HepG2 (cell line): ENCODE measurements around the gene MYL6B. TPM values are rescaled to one million over a fixed set of nuclear protein-coding genes. Genes with fewer than 3 reads are reported as not detected.

Experiments
- CEBPG ChIP-seq: IDR thresholded peaks from 2 replicates; pipeline ENCODE4 v1.6.1; 2016
- FOXO1 ChIP-seq: sonication (generic); formaldehyde crosslinking; IDR thresholded peaks from 2 replicates; pipeline ENCODE4 v1.4.0; 2020; ENCODE audit warnings: missing genetic modification reagents
- GFI1 ChIP-seq: sonication (generic); formaldehyde crosslinking; IDR thresholded peaks from 2 replicates; pipeline ENCODE4 v1.5.0; 2020; ENCODE audit warnings: missing genetic modification reagents, mild to moderate bottlenecking, borderline replicate concordance
- ISL2 ChIP-seq: sonication (generic); formaldehyde crosslinking; IDR thresholded peaks from 2 replicates; pipeline ENCODE4 v1.5.0; 2020; ENCODE audit warnings: missing genetic modification reagents
- NFE2 ChIP-seq: sonication (generic); formaldehyde crosslinking; IDR thresholded peaks from 2 replicates; pipeline ENCODE4 v1.4.0; 2020; ENCODE audit warnings: missing genetic modification reagents
- RCOR2 ChIP-seq: IDR thresholded peaks from 2 replicates; pipeline ENCODE4 v1.6.1; 2016; ENCODE audit warnings: missing biosample characterization, missing genetic modification reagents
- SIX1 ChIP-seq: sonication (generic); formaldehyde crosslinking; IDR thresholded peaks from 2 replicates; pipeline ENCODE4 v1.4.0; 2020; ENCODE audit warnings: missing genetic modification reagents, borderline replicate concordance
- ZBTB20 ChIP-seq: sonication (generic); formaldehyde crosslinking; IDR thresholded peaks from 2 replicates; pipeline ENCODE4 v1.8.1; 2023; ENCODE audit warnings: missing genetic modification reagents, low read depth, mild to moderate bottlenecking, borderline replicate concordance
- ZNF10 ChIP-seq: sonication (generic); formaldehyde crosslinking; IDR thresholded peaks from 2 replicates; pipeline ENCODE4 v1.4.0; 2020; ENCODE audit warnings: mild to moderate bottlenecking, low read depth, missing genetic modification reagents, borderline replicate concordance
- ZNF136 ChIP-seq: sonication (generic); formaldehyde crosslinking; IDR thresholded peaks from 2 replicates; pipeline ENCODE4 v1.8.1; 2022; ENCODE audit warnings: low read depth, mild to moderate bottlenecking, moderate library complexity, missing genetic modification reagents
- ZNF282 ChIP-seq: fragments of 450-650 bp; IDR thresholded peaks from 2 replicates; pipeline ENCODE4 v1.6.1; 2018; ENCODE audit not compliant: partially characterized antibody
- ZNF431 ChIP-seq: sonication (generic); formaldehyde crosslinking; IDR thresholded peaks from 2 replicates; pipeline ENCODE4 v1.9.0; 2022; ENCODE audit warnings: missing genetic modification reagents, low read depth, mild to moderate bottlenecking, borderline replicate concordance
- ZNF772 ChIP-seq: sonication (generic); formaldehyde crosslinking; IDR thresholded peaks from 2 replicates; pipeline ENCODE4 v1.5.0; 2020; ENCODE audit warnings: mild to moderate bottlenecking, missing genetic modification reagents
- ZNF792 ChIP-seq: IDR thresholded peaks from 2 replicates; pipeline ENCODE4 v1.6.1; 2016
- ZNF83 ChIP-seq: sonication (generic); formaldehyde crosslinking; IDR thresholded peaks from 2 replicates; pipeline ENCODE4 v1.4.0; 2020; ENCODE audit warnings: missing genetic modification reagents, mild to moderate bottlenecking, borderline replicate concordance
- polyA plus RNA-seq, 8 experiments: library from polyadenylated mRNA; depleted of rRNA in 3 of 8; stranded (reverse) in 7 of 8; unstranded in 1 of 8; fragments of >200 nt; fragmentation: Illumina TruSeq in 4 of 8; extraction: Trizol in 4 of 8; gene quantifications; 2 replicates each; pipeline versions ENCODE4 v1.2.1 to v1.2.3, GENCODE V29; 2011 to 2016; ENCODE audit warnings: low read depth in 4 of 8, missing spikeins in 1 of 8, mixed read lengths in 1 of 8; ENCODE audit not compliant: insufficient read depth in 1 of 8
- total RNA-seq, 5 experiments: library from RNA; depleted of rRNA; stranded (reverse); fragments of >200 nt; fragmentation: Illumina TruSeq; extraction: Trizol; gene quantifications; 2 replicates each; pipeline ENCODE4 v1.2.3, GENCODE V29; 2016; ENCODE audit warnings: low read depth in 1 of 5
- TF ChIP-seq, protein P1 (sequence below): sonication (generic); formaldehyde crosslinking; IDR thresholded peaks from 2 replicates; pipeline ENCODE4 v1.4.0; 2020; ENCODE audit warnings: missing genetic modification reagents
- TF ChIP-seq, protein P2 (sequence below): IDR thresholded peaks from 2 replicates; pipeline ENCODE4 v1.6.1; 2016; ENCODE audit warnings: mild to moderate bottlenecking, missing biosample characterization, missing genetic modification reagents
- TF ChIP-seq, protein P3 (sequence below): sonication (generic); formaldehyde crosslinking; IDR thresholded peaks from 2 replicates; pipeline ENCODE4 v1.5.0; 2020; ENCODE audit warnings: mild to moderate bottlenecking, missing genetic modification reagents, borderline replicate concordance
- TF ChIP-seq, protein P4 (sequence below): sonication (generic); formaldehyde crosslinking; IDR thresholded peaks from 2 replicates; pipeline ENCODE4 v1.8.1; 2023; ENCODE audit warnings: mild to moderate bottlenecking, missing genetic modification reagents, borderline replicate concordance

Gene MYL6B
- total and polyA plus RNA-seq, 2 of the 13 experiments (the other 11 are each of a cell fraction or from before 2014, with no cell fraction given), result 75.7 to 88.7 TPM

DNA sequence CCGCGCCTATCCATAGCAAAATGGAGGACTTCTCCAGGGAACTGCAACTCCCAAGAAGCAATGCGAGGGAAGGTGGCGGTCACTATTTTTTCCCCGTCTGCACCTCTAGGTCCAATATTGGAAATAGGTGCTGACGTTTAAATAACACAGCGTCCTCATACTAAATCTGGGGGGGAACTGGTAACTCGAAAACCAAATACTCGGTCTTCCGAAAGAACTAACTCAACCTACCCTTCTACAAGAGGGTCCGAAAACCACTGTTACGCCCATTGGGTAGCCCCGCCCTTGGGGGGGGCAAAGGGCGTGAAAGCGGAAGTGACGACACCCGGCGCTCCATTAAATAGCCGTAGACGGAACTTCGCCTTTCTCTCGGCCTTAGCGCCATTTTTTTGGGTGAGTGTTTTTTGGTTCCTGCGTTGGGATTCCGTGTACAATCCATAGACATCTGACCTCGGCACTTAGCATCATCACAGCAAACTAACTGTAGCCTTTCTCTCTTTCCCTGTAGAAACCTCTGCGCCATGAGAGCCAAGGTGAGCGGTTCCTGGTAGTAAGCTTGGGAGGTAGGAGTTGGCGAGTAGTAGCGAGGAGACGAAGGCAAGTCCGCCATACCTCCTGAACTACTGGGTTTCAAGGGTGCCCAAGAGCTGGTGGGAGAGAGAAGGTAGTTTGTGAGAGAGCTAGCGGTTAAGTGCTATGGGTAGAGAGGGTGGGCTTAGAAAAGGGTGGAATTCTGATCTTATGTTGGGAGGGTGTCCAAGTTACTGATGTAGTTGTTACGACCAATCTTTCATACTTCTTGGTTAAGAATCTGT lies 35.9 kb upstream of the MYL6B start, which contains the start of gene RPL41 (continued):
- TF ChIP-seq, protein P1, sequence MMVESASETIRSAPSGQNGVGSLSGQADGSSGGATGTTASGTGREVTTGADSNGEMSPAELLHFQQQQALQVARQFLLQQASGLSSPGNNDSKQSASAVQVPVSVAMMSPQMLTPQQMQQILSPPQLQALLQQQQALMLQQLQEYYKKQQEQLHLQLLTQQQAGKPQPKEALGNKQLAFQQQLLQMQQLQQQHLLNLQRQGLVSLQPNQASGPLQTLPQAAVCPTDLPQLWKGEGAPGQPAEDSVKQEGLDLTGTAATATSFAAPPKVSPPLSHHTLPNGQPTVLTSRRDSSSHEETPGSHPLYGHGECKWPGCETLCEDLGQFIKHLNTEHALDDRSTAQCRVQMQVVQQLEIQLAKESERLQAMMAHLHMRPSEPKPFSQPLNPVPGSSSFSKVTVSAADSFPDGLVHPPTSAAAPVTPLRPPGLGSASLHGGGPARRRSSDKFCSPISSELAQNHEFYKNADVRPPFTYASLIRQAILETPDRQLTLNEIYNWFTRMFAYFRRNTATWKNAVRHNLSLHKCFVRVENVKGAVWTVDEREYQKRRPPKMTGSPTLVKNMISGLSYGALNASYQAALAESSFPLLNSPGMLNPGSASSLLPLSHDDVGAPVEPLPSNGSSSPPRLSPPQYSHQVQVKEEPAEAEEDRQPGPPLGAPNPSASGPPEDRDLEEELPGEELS (CRISPR knock-in tag), result no peak
- TF ChIP-seq ISL2 (CRISPR knock-in tag) (peak; percentile 59), ZBTB20 (CRISPR knock-in tag) (no peak), ZNF772 (CRISPR knock-in tag) (peak; percentile 66; the same call in 1 of the 2 replicates), ZNF282 (no peak), SIX1 (CRISPR knock-in tag) (peak; percentile 60; the same call in 1 of the 2 replicates), CEBPG (CRISPR knock-in tag) (peak; percentile 49; the same call in 1 of the 2 replicates), ZNF136 (no peak), NFE2 (CRISPR knock-in tag) (no peak), ZNF83 (CRISPR knock-in tag) (no peak), ZNF431 (CRISPR knock-in tag) (peak; percentile 47; the same call in 1 of the 2 replicates), ZNF10 (CRISPR knock-in tag) (no peak), ZNF792 (CRISPR knock-in tag) (peak; percentile 63; the same call in 1 of the 2 replicates), GFI1 (CRISPR knock-in tag) (peak; percentile 26; the same call in 1 of the 2 replicates), RCOR2 (CRISPR knock-in tag) (no peak; the same call in 1 of the 2 replicates), FOXO1 (CRISPR knock-in tag) (no peak)
- TF ChIP-seq, protein P2, sequence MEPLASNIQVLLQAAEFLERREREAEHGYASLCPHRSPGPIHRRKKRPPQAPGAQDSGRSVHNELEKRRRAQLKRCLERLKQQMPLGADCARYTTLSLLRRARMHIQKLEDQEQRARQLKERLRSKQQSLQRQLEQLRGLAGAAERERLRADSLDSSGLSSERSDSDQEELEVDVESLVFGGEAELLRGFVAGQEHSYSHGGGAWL (CRISPR knock-in tag), result 0 out of 2 replicates have a peak, but pooled peaks have one; percentile 35
- TF ChIP-seq, protein P3, sequence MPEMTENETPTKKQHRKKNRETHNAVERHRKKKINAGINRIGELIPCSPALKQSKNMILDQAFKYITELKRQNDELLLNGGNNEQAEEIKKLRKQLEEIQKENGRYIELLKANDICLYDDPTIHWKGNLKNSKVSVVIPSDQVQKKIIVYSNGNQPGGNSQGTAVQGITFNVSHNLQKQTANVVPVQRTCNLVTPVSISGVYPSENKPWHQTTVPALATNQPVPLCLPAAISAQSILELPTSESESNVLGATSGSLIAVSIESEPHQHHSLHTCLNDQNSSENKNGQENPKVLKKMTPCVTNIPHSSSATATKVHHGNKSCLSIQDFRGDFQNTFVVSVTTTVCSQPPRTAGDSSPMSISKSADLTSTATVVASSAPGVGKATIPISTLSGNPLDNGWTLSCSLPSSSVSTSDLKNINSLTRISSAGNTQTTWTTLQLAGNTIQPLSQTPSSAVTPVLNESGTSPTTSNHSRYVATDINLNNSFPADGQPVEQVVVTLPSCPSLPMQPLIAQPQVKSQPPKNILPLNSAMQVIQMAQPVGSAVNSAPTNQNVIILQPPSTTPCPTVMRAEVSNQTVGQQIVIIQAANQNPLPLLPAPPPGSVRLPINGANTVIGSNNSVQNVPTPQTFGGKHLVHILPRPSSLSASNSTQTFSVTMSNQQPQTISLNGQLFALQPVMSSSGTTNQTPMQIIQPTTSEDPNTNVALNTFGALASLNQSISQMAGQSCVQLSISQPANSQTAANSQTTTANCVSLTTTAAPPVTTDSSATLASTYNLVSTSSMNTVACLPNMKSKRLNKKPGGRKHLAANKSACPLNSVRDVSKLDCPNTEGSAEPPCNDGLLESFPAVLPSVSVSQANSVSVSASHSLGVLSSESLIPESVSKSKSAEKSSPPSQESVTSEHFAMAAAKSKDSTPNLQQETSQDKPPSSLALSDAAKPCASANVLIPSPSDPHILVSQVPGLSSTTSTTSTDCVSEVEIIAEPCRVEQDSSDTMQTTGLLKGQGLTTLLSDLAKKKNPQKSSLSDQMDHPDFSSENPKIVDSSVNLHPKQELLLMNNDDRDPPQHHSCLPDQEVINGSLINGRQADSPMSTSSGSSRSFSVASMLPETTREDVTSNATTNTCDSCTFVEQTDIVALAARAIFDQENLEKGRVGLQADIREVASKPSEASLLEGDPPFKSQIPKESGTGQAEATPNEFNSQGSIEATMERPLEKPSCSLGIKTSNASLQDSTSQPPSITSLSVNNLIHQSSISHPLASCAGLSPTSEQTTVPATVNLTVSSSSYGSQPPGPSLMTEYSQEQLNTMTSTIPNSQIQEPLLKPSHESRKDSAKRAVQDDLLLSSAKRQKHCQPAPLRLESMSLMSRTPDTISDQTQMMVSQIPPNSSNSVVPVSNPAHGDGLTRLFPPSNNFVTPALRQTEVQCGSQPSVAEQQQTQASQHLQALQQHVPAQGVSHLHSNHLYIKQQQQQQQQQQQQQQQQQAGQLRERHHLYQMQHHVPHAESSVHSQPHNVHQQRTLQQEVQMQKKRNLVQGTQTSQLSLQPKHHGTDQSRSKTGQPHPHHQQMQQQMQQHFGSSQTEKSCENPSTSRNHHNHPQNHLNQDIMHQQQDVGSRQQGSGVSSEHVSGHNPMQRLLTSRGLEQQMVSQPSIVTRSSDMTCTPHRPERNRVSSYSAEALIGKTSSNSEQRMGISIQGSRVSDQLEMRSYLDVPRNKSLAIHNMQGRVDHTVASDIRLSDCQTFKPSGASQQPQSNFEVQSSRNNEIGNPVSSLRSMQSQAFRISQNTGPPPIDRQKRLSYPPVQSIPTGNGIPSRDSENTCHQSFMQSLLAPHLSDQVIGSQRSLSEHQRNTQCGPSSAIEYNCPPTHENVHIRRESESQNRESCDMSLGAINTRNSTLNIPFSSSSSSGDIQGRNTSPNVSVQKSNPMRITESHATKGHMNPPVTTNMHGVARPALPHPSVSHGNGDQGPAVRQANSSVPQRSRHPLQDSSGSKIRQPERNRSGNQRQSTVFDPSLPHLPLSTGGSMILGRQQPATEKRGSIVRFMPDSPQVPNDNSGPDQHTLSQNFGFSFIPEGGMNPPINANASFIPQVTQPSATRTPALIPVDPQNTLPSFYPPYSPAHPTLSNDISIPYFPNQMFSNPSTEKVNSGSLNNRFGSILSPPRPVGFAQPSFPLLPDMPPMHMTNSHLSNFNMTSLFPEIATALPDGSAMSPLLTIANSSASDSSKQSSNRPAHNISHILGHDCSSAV (CRISPR knock-in tag), result no peak
- TF ChIP-seq, protein P4, sequence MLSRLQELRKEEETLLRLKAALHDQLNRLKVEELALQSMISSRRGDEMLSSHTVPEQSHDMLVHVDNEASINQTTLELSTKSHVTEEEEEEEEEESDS (CRISPR knock-in tag), result no peak
